ENCODE measurements around the gene DNAJC12.
"Not testable (repeated sequence)": the region's sequence is repeated elsewhere in the genome, so short reads cannot be mapped to it uniquely, and the experiment has no call there.

DNAJC12 gene

GRCh38 chr10:67776371-67776770 is 61.6 kb downstream of the DNAJC12 start:
- no peak for DNase-seq (ENCODE audit: low spot score in 2 of 2)
- no peaks in the 10 kb centered on the region for H3K4me1 ChIP-seq
- H3K4me3 ChIP-seq: no peak overlapping the region
- no peaks in the 10 kb centered on the region for H3K36me3 ChIP-seq (replicated peaks)
- no peaks in the 10 kb centered on the region for H3K9me3 ChIP-seq
- no peaks in the 10 kb centered on the region for H3K27me3 ChIP-seq (ENCODE audit: low read depth)
- in situ Hi-C loops (cut with MboI; ENCODE audit: low sequenced_read_pairs): no loop called here

DNA sequence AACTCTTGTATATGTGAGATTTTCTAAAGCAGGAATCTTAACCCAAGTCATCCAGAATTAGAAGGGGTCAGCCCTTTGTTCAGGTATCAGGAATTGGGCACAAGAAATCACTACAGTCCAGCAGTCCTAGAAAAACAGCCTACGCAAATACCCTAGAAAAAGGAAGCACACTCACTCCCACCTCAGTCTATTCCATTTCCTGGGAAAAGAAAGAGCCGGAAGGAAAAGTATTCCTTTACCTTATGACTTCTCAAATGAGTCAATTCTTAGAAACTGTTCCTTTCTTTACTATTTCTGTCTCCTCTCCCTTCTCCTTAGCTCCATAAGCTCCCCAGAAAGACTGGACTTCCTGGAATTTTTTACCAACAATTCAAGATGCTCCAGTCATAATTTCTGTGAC is 62.7 kb downstream of the DNAJC12 start:
- H3K4me1 ChIP-seq: no peaks in the 10 kb centered on the region; the same call in 1 of the 2 replicates
- no peaks in the 10 kb centered on the region for H3K9me3 ChIP-seq
- in situ Hi-C loops (cut with MboI; ENCODE audit: low sequenced_read_pairs): no loop called here
- H3K36me3 ChIP-seq (replicated peaks): no peaks in the 10 kb centered on the region
- no peak overlapping the region for H3K4me3 ChIP-seq
- DNase-seq (ENCODE audit: low spot score in 2 of 2): no peak
- H3K27me3 ChIP-seq (ENCODE audit: low read depth): no peaks in the 10 kb centered on the region

DNA sequence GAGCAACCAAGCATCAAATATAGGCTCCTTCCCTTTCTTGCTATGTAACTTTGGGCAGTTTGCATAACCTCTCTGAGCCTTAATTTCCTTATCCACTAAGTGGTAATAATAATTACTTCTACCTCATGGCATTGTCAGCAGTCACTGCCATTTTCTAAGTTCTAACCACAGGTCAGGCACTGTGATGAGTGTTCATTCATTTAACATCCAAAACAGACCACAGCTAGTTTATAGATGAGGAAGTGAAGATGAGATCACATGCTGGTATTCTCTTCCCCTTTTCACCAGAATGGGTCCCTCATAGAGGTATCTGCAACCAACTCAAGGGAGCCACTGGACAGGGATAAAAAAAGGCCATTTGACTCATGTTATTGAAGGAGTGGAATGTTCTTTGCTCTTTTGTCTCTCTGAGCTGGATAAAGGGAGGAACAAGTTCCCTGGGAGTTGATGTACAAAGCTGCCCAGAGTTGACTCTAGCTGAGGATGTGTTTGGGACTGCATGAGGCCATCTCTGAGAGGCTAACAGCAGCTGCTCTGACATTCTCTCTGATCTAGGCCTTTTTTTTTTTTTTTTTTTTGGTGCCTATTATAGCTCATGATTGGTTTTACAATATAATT is 65.0 kb downstream of the DNAJC12 start:
- in situ Hi-C loops (cut with MboI; ENCODE audit: low sequenced_read_pairs): no loop called here
- DNase-seq (ENCODE audit: low spot score in 2 of 2): no peak

DNA sequence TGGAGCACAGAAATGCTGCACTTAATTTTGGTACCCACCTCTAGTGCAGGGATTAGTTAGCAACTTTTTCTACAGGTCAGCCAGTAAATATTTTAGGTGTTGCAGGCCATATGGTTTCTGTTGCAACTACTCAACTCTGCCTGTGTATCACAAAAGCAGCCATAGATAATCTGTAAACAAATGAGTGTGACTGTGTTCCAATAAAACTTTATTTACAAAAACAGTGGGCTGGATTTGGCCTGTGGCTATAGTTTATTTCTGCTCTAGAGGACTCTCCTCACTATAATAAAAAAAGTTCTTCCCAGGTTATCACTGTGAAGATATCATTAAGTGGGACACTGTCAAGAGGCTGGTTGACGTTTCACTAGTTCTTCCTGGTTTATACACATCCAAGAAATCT is 65.8 kb downstream of the DNAJC12 start:
- DNase-seq (ENCODE audit: low spot score in 2 of 2): no peak
- no peaks in the 10 kb centered on the region for H3K9me3 ChIP-seq
- H3K27me3 ChIP-seq (ENCODE audit: low read depth): no peaks in the 10 kb centered on the region
- no peak overlapping the region for H3K4me3 ChIP-seq
- H3K4me1 ChIP-seq: no peaks in the 10 kb centered on the region; the same call in 1 of the 2 replicates
- no peaks in the 10 kb centered on the region for H3K36me3 ChIP-seq (replicated peaks)
- in situ Hi-C loops (cut with MboI; ENCODE audit: low sequenced_read_pairs): no loop called here

More for the DNA sequence above, 65.0 kb downstream of the DNAJC12 start:
- Histone ChIP-seq H3K4me1 (no peaks in the 10 kb centered on the region; the same call in 1 of the 2 replicates), H3K36me3 (replicated peaks) (no peaks in the 10 kb centered on the region), H3K4me3 (no peak overlapping the region), H3K27me3 (ENCODE audit: low read depth) (no peaks in the 10 kb centered on the region), H3K9me3 (no peaks in the 10 kb centered on the region)

- in situ Hi-C loops (cut with MboI; ENCODE audit: low sequenced_read_pairs): no loop called here
- H3K36me3 ChIP-seq (replicated peaks): no peaks in the 10 kb centered on the region
- DNase-seq (ENCODE audit: low spot score in 2 of 2): no peak
- no peak overlapping the region for H3K4me3 ChIP-seq
- no peaks in the 10 kb centered on the region; the same call in 1 of the 2 replicates for H3K4me1 ChIP-seq
- H3K27me3 ChIP-seq (ENCODE audit: low read depth): no peaks in the 10 kb centered on the region
- H3K9me3 ChIP-seq: no peaks in the 10 kb centered on the region
Measured at GRCh38 chr10:67771200-67771599, 66.8 kb downstream of the DNAJC12 start.

- Histone ChIP-seq H3K9me3 (no peaks in the 10 kb centered on the region), H3K27me3 (ENCODE audit: low read depth) (no peaks in the 10 kb centered on the region), H3K36me3 (replicated peaks) (no peaks in the 10 kb centered on the region), H3K4me1 (no peaks in the 10 kb centered on the region; the same call in 1 of the 2 replicates), H3K4me3 (no peak overlapping the region)
- in situ Hi-C loops (cut with MboI; ENCODE audit: low sequenced_read_pairs): no loop called here
- no peak for DNase-seq (ENCODE audit: low spot score in 2 of 2)
Measured at GRCh38 chr10:67770537-67770936, 67.5 kb downstream of the DNAJC12 start.

DNA sequence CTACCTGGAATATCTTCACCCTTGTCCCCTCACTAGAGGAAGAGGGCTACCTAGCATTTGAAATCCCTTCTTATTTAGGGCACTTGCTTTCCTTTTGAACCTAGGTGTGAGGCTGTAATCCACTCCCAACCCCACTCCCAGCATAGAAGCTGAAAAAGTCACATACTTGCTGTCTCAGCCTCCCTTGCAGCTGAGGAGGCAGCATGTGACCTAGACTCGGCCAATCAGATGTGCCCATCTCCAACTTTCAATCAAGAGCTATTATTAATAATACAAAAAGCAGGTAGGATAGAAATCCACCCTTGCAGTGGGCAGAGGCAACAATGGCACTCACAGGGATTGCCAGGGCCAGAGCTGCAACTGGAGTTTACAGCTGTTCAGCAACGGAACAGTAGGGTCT is 70.7 kb downstream of the DNAJC12 start:
- no peaks in the 10 kb centered on the region for H3K27me3 ChIP-seq (ENCODE audit: low read depth)
- H3K4me1 ChIP-seq: peaks cover 5% of the 10 kb centered on the region
- H3K4me3 ChIP-seq: no peak overlapping the region
- DNase-seq (ENCODE audit: low spot score in 2 of 2): no peak
- H3K9me3 ChIP-seq: no peaks in the 10 kb centered on the region
- in situ Hi-C loops (cut with MboI; ENCODE audit: low sequenced_read_pairs): no loop called here
- no peaks in the 10 kb centered on the region for H3K36me3 ChIP-seq (replicated peaks)

- in situ Hi-C loops (cut with MboI; ENCODE audit: low sequenced_read_pairs): no loop called here
- DNase-seq (ENCODE audit: low spot score in 2 of 2): peak; percentile 90 to 93
- H3K9me3 ChIP-seq: no peaks in the 10 kb centered on the region
Measured at GRCh38 chr10:67764012-67764822, 73.8 kb downstream of the DNAJC12 start.

DNA sequence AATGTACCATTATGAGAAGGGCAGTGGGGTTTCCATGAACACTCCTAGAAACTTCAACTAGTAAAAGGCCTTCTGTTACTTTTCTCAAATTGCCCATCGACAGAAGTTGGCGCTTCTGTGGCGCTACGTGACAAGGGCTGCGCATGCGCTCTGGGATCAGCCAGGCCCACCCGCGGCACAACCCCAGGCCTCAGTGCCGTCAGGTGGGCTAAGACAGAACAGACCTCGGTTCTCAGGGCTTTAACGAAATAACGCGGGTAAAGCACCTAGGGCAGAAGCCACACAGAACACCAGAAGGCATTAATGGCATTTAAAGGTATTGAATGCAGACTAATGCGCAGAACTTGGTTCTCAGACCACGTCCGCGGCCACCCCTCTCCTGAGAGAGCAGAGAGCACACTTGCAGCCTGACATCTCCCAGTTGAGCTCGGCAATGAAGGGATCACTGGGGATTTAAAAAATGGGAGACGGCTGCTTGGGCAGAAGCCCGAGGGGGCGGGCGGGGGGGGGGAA is 74.4 kb downstream of the DNAJC12 start:
- no peak for DNase-seq (ENCODE audit: low spot score in 2 of 2)
- in situ Hi-C loops (cut with MboI; ENCODE audit: low sequenced_read_pairs): no loop called here

More at GRCh38 chr10:67764012-67764822, 73.8 kb downstream of the DNAJC12 start:
- Histone ChIP-seq H3K4me1 (peaks cover 5% of the 10 kb centered on the region), H3K4me3 (peak overlapping the region; percentile 98), H3K27me3 (ENCODE audit: low read depth) (no peaks in the 10 kb centered on the region), H3K36me3 (replicated peaks) (no peaks in the 10 kb centered on the region)

DNA sequence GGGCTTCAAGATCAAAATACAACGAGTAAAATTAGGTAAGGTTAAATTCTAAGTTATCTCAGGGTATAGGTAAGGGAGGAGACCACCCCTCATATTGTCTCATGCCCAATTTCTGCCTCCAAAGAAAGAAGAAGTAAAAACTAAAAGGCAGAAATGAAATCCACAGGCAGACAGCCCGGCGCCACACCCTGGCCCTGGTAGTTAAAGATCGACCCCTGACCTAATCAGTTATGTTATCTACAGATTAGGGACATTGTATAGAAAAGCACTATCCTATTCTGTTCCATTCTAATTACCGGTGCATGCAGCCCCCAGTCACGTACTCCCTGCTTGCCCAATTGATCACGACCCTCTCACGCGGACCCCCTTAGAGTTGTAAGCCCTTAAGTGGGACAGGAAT is 75.4 kb downstream of the DNAJC12 start:
- DNase-seq (ENCODE audit: low spot score in 2 of 2); H3K9me3 ChIP-seq; H3K36me3 ChIP-seq (replicated peaks); H3K4me1 ChIP-seq; in situ Hi-C loops (cut with MboI; ENCODE audit: low sequenced_read_pairs); H3K27me3 ChIP-seq (ENCODE audit: low read depth); H3K4me3 ChIP-seq: not testable (repeated sequence)

More for the DNA sequence above, 74.4 kb downstream of the DNAJC12 start:
- no peaks in the 10 kb centered on the region for H3K36me3 ChIP-seq (replicated peaks)
- H3K9me3 ChIP-seq: no peaks in the 10 kb centered on the region
- H3K4me3 ChIP-seq: peak overlapping the region; percentile 98
- no peaks in the 10 kb centered on the region for H3K27me3 ChIP-seq (ENCODE audit: low read depth)
- peaks cover 5% of the 10 kb centered on the region for H3K4me1 ChIP-seq

- Histone ChIP-seq H3K36me3 (replicated peaks) (no peaks in the 10 kb centered on the region), H3K4me1 (peaks cover 5% of the 10 kb centered on the region), H3K27me3 (ENCODE audit: low read depth) (peaks cover 8% of the 10 kb centered on the region; the same call in 1 of the 2 replicates), H3K4me3 (no peak overlapping the region), H3K9me3 (no peaks in the 10 kb centered on the region)
- in situ Hi-C loops (cut with MboI; ENCODE audit: low sequenced_read_pairs): no loop called here
- DNase-seq (ENCODE audit: low spot score in 2 of 2): no peak
Measured at GRCh38 chr10:67760272-67760671, 77.7 kb downstream of the DNAJC12 start.

Measured in HAP-1 (cell line).